GM19395 (cell line): Measurements from ENCODE around the gene EDN1.

Experiments
- ATAC-seq: cut with Tn5 transposase; IDR thresholded peaks from one replicate; pipeline ENCODE4 v1.9.1; 2021; ENCODE audit warnings: mild to moderate bottlenecking, moderate library complexity; ENCODE audit not compliant: unreplicated experiment

EDN1 gene

DNA sequence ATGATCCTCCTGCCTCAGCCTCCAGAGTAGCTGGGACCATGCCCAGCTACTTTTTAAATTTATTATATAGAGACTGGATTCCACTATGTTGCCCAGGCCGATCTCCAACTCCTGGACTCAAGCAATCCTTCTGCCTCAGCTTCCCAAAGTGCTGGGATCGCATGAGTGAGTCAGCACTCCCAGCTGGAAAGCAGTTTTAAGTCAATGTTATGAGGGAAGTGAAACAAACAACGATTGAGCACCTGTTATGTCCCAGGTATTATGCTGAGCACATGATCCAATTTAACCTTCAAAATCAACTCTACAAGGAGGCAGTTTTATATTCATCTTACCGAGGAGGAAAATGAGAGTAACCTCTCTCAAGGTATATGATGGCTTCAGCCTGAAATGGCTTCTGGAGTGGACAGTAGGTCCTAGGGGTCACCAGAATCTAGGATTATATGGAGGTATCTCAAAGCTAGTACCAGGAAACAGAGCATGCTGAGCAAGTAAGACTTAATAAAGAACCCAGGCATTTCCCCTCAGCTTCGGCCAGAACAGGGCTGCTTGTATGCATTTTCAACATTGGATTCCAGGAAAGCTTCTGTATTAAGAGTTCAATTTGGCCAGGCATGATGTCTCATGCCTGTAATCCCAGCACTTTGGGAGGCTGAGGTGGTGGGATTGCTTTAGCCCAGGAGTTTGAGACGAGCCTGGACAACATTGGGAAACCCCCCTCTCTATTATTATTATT is 55.0 kb downstream of the EDN1 start:
- ATAC-seq = no peak

DNA sequence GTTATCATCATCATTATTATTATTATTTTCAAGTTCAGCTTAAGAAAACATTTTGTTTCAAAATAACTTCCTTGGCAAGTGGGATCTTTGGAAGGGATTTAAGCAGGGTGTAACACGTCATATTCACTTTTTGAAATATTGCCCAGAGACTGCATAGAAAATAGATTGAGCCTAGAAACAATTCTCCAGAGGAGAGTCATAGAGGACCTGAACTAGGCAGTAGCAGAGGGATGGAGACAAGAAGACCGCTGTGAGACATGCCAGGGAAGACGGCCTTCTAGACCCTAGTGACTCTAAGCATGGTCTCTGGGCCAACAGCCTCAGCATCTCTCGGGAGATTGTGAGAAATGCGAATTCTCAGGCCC is 55.5 kb downstream of the EDN1 start:
- ATAC-seq = no peak
